ENCODE results near the gene HIVEP3.

GRCh38 chr1:41789661-41790330 lies 128.9 kb downstream of the HIVEP3 start:
- no peak for TF ChIP-seq MXI1 (IDR thresholded peaks at IDR 0.05; ENCODE audit: low read depth, low read length)
- TF ChIP-seq ELF1 (IDR thresholded peaks at IDR 0.05) = no peak
